ENCODE results near the gene WHRN.

WHRN gene

DNA sequence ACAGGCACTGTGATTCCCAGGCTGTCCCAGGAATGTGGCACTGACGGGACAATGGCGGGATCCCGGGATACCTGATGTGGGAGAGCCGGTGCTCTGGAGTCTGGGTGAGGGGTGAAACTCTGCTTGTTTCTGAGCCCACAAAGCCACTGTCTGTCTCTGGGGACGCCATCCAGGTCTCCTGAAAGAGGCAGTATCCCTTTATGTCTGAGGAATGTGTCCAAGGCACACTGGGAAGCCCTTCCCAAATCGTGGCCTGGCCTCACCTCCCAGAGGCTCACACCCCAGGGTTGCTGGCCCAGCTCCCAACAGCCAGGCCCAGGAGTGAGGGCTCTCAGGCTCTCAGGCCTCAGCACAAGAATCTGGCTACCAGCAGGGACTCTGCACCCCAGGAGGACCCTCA lies 148.5 kb downstream of the WHRN start:
- DNase-seq: no peak

DNA sequence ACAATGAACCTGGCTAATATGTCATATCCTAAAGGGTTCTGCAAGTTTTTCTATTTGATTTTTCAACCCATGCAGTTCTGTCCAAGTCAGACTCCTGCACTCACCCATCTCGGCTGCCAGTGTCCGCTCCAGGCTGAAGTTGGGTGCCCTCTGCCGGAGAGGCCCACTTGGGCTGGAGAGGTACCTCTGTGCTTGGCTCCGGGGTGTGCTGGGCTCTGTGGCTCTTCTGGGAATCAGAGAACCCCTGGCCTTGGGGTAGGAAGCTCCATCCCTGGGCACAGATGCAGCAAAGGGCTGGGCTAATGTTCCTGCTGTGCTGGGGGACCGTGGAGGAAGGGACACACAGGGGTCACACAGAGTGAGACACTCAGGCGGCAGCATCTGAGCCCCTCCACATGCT lies 149.5 kb downstream of the WHRN start:
- DNase-seq: no peak
